Measurements from ENCODE around the gene SRRT. TPM values are rescaled to one million over a fixed set of nuclear protein-coding genes. Genes with fewer than 3 reads are reported as not detected.
A peak's percentile ranks its signal among the peaks of the same experiment; 100 is the strongest.

SRRT gene
- total and polyA plus RNA-seq, 2 donors (not counting 1 experiment from before 2014, with no cell fraction given): 198 to 209 TPM

DNA sequence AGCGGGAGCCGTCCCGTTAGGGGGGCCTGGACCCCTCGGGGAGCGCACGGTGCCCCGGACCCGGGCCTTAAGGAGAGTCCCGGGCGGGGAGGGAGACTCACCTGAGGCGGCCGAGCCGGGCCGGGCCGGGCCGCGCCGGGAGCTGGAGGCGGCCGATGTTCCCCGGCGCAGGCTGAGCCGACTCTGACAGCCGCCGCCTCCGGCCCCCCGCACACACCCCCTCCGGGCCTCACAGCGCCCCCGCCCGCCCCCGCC is 20.7 kb downstream of the SRRT start, which contains the start of gene ACHE:
Gene ACHE, minus strand, starts transcription at position 188 of the 255 bp plus-strand sequence. CDS start 1,656 bp downstream, outside the sequence.
- no peak for DNase-seq
- H3K9ac ChIP-seq (ENCODE audit: low read length): peak within 1 kb of the TSS; percentile 65
- Mint-ChIP-seq H3K27ac (peak within 1 kb of the TSS; percentile 77), H3K9me3 (ENCODE audit: insufficient read depth) (no peaks in the 10 kb centered on the region), H3K4me1 (peaks cover 17% of the 10 kb centered on the region), H3K4me3 (peak within 1 kb of the TSS; percentile 91), H3K27me3 (peaks cover 41% of the 10 kb centered on the region)
- peaks cover 28% of the 10 kb centered on the region in 2 donors for H3K4me1 ChIP-seq (ENCODE audit: control insufficient read depth in 2 of 2, insufficient read depth in 2 of 2, low read length in 2 of 2)
- intact Hi-C loops (cut with micrococcal nuclease): loop anchor here (1.0 to 10.0 kb wide), 2 partner anchors 182 to 249 kb away; no protein-coding TSS in a partner anchor
- ChIA-PET CTCF (interaction anchor here (0.5 to 2.9 kb wide), 8 partner anchors 15 to 869 kb away, joined by 3 to 32 read pairs (median 6); partner anchors contain the start of gene SRRT), POLR2A (interaction anchor here (1.6 kb wide), 1 partner anchor 21 kb away, joined by 16 read pairs; the partner anchor contains the start of gene SRRT)
- peak within 1 kb of the TSS; percentile 100 for H3K4me2 ChIP-seq (replicated peaks; ENCODE audit: low read depth, low read length, poor library complexity, severe bottlenecking)
- no peak within 1 kb of the TSS for H3K27ac ChIP-seq (ENCODE audit: low read length in 2 of 2)
- 1% methylated on average over 10 of the region's 32 CpGs for WGBS (ENCODE audit: insufficient coverage)
- no peaks in the 10 kb centered on the region for H4K20me1 ChIP-seq (ENCODE audit: control insufficient read depth, insufficient read depth, low read length, poor library complexity, severe bottlenecking)
- peaks cover 0 to 16% (median 0%) of the 10 kb centered on the region in 3 donors for H3K9me3 ChIP-seq (ENCODE audit: control extremely low read depth in 1 of 3, control insufficient read depth in 2 of 3, insufficient read depth in 1 of 3, low read length in 2 of 3)
- TF ChIP-seq, protein P1, sequence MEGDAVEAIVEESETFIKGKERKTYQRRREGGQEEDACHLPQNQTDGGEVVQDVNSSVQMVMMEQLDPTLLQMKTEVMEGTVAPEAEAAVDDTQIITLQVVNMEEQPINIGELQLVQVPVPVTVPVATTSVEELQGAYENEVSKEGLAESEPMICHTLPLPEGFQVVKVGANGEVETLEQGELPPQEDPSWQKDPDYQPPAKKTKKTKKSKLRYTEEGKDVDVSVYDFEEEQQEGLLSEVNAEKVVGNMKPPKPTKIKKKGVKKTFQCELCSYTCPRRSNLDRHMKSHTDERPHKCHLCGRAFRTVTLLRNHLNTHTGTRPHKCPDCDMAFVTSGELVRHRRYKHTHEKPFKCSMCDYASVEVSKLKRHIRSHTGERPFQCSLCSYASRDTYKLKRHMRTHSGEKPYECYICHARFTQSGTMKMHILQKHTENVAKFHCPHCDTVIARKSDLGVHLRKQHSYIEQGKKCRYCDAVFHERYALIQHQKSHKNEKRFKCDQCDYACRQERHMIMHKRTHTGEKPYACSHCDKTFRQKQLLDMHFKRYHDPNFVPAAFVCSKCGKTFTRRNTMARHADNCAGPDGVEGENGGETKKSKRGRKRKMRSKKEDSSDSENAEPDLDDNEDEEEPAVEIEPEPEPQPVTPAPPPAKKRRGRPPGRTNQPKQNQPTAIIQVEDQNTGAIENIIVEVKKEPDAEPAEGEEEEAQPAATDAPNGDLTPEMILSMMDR (IDR thresholded peaks at IDR 0.05): no peak
- TF ChIP-seq EZH2 (IDR thresholded peaks at IDR 0.05; ENCODE audit: borderline replicate concordance, insufficient read depth, low read depth, low read length, poor library complexity, severe bottlenecking): no peak
- peak within 1 kb of the TSS; percentile 64 for H2AFZ ChIP-seq (ENCODE audit: insufficient read depth, low read depth, low read length, poor library complexity, severe bottlenecking)
- no peaks in the 10 kb centered on the region for H3K79me2 ChIP-seq (ENCODE audit: control insufficient read depth, insufficient read depth, low read length)
- peak within 1 kb of the TSS; percentile 1 to 83 (median 49) for H3K4me3 ChIP-seq (ENCODE audit: control extremely low read depth in 1 of 5, extremely low read depth in 1 of 5, insufficient read depth in 1 of 5, low read depth in 2 of 5, low read length in 4 of 5)
- peaks cover 0 to 77% (median 26%) of the 10 kb centered on the region in 4 experiments for H3K27me3 ChIP-seq (replicated peaks in 1 of 4; ENCODE audit: control extremely low read depth in 1 of 4, control insufficient read depth in 3 of 4, insufficient read depth in 4 of 4, low read length in 3 of 4)
- peak; percentile 24 for ATAC-seq (ENCODE audit: low read depth)
- no peaks in the 10 kb centered on the region for H3K36me3 ChIP-seq (replicated peaks in 1 of 2; ENCODE audit: control extremely low read depth in 1 of 2, control insufficient read depth in 1 of 2, extremely low read depth in 1 of 2, insufficient read depth in 2 of 2, low read length in 1 of 2)
